ENCODE measurements around the gene NEUROD2.

Gene NEUROD2

GRCh38 chr17:39651923-39652586, 44.3 kb upstream of the NEUROD2 start:
- no peak overlapping the region for H3K4me3 ChIP-seq (ENCODE audit: low read depth, low read length)
- no peak for DNase-seq
- no peak for TF ChIP-seq CTCF (IDR thresholded peaks at IDR 0.05; ENCODE audit: low read depth, low read length)
- H3K27me3 ChIP-seq (ENCODE audit: insufficient read depth, low read depth, severe bottlenecking): no peaks in the 10 kb centered on the region
- H3K9me3 ChIP-seq (ENCODE audit: severe bottlenecking): no peaks in the 10 kb centered on the region
- peak overlapping the region; percentile 95 for H3K27ac ChIP-seq
- H3K36me3 ChIP-seq: peaks cover 40% of the 10 kb centered on the region

- H3K36me3 ChIP-seq: peaks cover 25% of the 10 kb centered on the region
- H3K4me3 ChIP-seq (ENCODE audit: low read depth, low read length): no peak overlapping the region
- no peak overlapping the region for H3K27ac ChIP-seq
- no peaks in the 10 kb centered on the region for H3K27me3 ChIP-seq (ENCODE audit: insufficient read depth, low read depth, severe bottlenecking)
- no peak for DNase-seq
- no peak for TF ChIP-seq CTCF (IDR thresholded peaks at IDR 0.05; ENCODE audit: low read depth, low read length)
- no peaks in the 10 kb centered on the region for H3K9me3 ChIP-seq (ENCODE audit: severe bottlenecking)
These were observed 42.4 kb upstream of the NEUROD2 start for GRCh38 chr17:39650121-39650579.

- no peak for TF ChIP-seq CTCF (IDR thresholded peaks at IDR 0.05; ENCODE audit: low read depth, low read length)
These were observed 41.1 kb upstream of the NEUROD2 start for GRCh38 chr17:39648616-39649366.

GRCh38 chr17:39647256-39647655, 39.5 kb upstream of the NEUROD2 start:
- H3K4me3 ChIP-seq (ENCODE audit: low read depth, low read length): no peak overlapping the region
- peaks cover 9% of the 10 kb centered on the region for H3K36me3 ChIP-seq
- no peaks in the 10 kb centered on the region for H3K27me3 ChIP-seq (ENCODE audit: insufficient read depth, low read depth, severe bottlenecking)
- no peaks in the 10 kb centered on the region for H3K9me3 ChIP-seq (ENCODE audit: severe bottlenecking)
- H3K27ac ChIP-seq: no peak overlapping the region
- DNase-seq: no peak
- no peak for TF ChIP-seq CTCF (IDR thresholded peaks at IDR 0.05; ENCODE audit: low read depth, low read length)

More at GRCh38 chr17:39648616-39649366, 41.1 kb upstream of the NEUROD2 start:
- H3K27me3 ChIP-seq (ENCODE audit: insufficient read depth, low read depth, severe bottlenecking): no peaks in the 10 kb centered on the region
- H3K36me3 ChIP-seq: peaks cover 13% of the 10 kb centered on the region
- H3K27ac ChIP-seq: no peak overlapping the region
- H3K9me3 ChIP-seq (ENCODE audit: severe bottlenecking): no peaks in the 10 kb centered on the region
- H3K4me3 ChIP-seq (ENCODE audit: low read depth, low read length): no peak overlapping the region
- DNase-seq: no peak

- TF ChIP-seq CTCF (IDR thresholded peaks at IDR 0.05; ENCODE audit: low read depth, low read length): no peak
- H3K4me3 ChIP-seq (ENCODE audit: low read depth, low read length): no peak overlapping the region
- DNase-seq: no peak
- H3K36me3 ChIP-seq: peaks cover 25% of the 10 kb centered on the region
- no peak overlapping the region for H3K27ac ChIP-seq
- no peaks in the 10 kb centered on the region for H3K27me3 ChIP-seq (ENCODE audit: insufficient read depth, low read depth, severe bottlenecking)
- H3K9me3 ChIP-seq (ENCODE audit: severe bottlenecking): no peaks in the 10 kb centered on the region
These were observed 35.6 kb upstream of the NEUROD2 start for GRCh38 chr17:39643271-39643670.
